HG03565 (cell line): ENCODE results near the gene CLIP4.

ENCODE experiments used
- ATAC-seq: cut with Tn5 transposase; IDR thresholded peaks from one replicate; pipeline ENCODE4 v1.9.1; 2021; ENCODE audit warnings: mild to moderate bottlenecking, moderate library complexity; ENCODE audit not compliant: unreplicated experiment

CLIP4 gene

DNA sequence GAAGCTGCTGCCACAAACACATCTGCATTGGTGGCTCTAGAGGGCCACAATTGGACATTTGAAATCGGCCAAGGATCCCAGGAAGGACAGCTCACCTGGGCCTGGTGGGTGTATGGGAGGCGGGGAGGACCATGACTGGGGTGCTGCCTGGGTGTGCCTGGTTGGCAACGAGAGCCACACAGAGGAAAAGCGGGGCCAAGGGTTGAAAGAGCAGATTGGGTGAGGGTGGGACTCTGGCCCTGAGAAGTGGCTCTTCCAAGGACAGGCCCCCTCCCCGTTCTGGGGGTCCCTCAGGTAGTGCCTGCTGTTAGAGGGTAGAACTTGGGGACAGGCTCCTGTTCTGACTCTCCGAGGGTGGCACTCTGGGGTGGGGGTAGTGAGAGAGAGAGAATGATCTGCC, 102.9 kb downstream of the CLIP4 start:
- ATAC-seq: no peak

DNA sequence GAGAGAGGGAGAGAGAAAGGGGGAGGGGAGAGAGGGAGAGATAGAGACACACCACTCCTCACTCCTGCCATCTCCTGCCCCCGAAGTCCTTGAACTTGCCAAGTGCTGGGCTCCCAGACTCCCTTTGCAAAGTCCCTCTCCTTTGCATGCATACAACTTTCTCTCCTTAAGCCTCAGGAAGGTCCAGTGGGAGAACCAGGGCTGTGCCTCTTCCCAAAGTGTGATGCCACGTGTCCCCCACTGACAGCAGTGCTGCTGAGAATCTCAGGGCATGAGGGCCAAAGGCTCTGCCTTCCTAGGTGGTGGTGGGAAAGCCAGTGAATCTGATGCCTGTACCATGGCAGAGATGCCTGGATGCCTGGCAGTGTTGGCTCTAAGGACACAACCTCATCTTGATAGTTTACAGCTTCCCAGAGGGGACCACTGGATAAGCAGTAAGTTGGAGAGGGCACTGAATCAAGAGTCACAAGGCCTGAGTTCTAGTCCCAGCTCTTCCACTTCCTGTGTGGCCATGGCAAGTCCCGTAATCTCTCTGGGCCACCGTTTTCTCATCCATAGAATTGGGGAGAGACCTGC, 103.4 kb downstream of the CLIP4 start:
- ATAC-seq: no peak

DNA sequence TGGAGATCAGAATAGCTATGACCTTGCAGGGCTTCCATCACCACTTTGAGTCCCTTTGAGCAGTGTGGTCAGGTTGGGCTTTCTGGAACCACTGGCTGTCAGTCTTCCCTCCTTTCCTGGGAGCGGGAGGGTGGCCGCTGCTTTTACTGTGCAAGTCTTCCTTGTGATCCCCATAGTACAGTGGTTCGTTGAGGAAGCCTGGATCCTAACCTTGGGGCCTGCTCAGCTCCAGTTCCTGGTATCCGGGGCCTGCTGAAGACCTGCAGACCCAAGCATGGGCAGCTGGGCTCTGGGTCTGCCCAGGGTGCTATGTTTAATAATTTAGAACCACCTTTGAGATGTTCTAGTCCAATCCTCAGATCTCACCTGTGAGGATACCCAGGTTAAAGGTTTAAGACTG, 104.2 kb downstream of the CLIP4 start:
- ATAC-seq: no peak

GRCh38 chr2:29220506-29221270, 105.5 kb downstream of the CLIP4 start:
- ATAC-seq: no peak

- ATAC-seq: no peak
Measured at GRCh38 chr2:29222381-29223179, 107.4 kb downstream of the CLIP4 start.

GRCh38 chr2:29223257-29223656, 108.0 kb downstream of the CLIP4 start:
- no peak for ATAC-seq

DNA sequence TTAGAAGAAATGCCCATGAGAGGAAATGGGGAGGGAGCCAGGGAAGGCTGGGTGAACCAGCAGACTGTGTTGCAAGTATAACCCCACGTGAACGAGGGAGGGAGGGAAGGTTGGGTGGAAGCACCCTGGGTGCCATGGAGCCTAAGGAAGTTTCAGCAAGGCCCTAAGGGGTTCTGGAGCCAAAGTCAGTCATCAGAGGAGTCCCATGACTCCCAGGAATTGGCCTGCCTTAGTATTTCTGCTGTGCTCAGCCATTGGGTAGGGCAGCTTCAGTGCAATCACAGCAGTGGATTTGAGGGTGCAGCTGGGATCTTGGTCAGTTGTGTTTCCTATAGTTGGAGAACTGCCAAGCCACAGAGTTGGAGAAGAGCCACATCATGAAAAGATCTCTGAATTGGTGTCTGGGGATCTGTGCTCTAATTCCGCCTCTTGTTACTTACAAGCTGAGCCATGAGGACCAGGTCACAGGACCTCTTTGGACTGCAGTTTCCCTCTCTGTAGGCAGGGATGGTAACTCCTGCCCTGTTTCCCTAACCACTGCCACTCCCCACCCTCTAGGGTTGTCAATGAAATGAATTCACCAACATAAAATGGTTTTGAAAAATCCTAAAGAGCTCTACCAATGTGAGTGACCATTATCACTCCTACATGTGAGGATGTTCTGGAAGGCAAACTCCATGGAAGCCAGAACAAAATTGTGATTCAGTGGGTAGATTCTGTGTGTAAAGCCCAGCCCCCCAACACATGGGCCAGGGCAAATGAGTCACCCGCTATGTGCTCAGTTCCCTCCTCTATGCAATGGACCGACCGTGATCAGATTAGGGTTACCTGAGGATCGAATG, 108.9 kb downstream of the CLIP4 start:
- no peak for ATAC-seq

DNA sequence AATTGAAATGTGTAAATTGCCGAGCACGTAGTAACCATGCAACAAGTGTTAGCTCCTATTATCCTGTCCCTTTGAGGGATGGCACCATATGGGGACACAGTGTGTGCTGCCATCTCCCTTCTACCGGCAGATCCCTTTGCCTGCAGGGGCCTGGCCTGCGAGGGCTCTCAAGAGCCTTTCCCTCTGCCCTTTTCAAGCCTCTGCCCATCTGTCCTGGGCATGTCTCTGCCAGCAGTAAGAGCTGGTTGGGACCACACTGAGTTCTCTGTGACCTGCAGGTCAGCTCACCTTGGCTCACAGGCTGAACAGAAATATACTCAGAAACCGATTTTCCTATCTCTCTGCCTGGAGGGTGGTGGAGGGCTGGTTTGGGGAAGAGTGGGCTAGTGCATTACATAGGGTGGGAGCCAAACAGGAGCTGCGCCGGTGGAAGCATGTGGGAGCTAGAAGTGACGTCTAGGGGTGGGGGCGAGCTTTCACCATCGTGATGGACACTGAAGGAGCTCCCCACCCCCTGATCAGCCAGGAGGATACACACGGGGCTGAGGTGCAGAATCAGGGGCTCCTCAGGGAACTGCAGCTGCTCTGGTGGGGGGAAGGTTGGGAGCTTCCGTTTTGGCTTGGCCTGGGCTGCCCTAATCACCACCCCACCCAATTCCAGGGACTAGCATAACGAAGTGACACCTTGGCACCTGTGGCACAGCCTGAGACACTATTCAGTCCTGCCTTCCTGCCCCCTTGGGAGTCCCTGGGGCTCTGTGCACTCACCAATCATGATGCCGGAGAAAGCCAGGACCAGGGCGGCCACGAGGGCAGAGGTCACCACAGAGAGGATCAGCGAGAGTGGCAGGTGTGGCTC, 109.7 kb downstream of the CLIP4 start:
- no peak for ATAC-seq

DNA sequence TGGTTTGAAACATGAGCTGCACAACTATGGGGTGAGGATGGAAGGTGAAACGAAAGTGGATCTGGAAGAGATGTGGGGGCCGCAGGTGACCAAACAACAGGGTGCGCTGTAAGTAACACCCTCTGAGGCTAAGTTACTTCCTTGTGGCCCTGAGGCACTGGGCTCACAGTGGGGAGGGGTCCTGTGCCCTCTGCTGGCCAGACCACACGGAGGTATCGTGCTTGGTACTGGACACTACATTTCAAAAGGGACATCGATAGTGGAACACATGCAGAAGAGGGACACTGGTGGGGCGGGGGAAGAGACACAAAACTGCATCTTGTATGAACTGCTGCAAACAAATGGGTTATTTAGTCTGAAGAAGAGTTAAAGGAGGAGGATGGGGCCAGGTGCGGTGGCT, 110.6 kb downstream of the CLIP4 start:
- no peak for ATAC-seq

GRCh38 chr2:29226375-29226774, 111.2 kb downstream of the CLIP4 start:
- no peak for ATAC-seq

DNA sequence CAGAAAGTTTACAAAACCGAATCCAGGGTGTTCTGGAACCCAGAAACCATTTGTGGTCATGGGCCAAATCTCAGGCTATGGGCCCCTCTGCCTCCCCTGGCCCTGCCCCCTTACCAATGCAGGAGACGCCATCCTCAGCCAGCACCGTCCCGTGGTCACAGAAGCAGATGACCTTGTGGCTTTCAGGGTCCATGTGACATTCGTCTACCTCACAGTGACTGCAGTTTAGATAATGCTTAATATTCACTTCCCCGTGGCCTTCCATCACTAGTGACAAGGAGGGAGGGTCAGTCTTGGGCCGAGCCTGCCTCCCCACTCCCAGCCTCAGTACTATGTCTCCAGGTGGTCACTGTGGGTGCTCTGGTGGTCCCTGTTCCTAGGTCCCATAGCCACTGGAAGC, 111.6 kb downstream of the CLIP4 start:
- ATAC-seq: no peak

- no peak for ATAC-seq
Measured at GRCh38 chr2:29227935-29228675, 112.9 kb downstream of the CLIP4 start.

DNA sequence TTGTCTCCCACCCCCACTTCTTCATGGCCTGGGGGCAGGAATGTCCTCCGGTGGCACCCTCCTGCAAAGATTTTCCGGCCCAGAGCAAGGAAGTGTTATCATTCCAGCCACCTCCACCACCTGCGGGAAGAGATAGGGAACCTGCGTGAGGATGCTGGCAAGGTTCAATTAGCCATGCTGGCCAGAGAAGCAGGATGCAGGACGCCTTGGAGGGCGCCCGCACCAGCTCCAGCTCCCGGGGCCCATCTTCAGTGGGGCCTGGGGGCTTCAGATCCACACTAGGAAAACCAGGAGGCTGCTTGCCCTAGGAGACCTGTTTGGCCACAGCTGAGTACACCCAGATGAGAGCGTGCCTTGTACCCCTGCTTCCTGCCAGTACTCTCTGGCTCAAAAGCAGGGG, 113.7 kb downstream of the CLIP4 start:
- no peak for ATAC-seq

- ATAC-seq: no peak
Measured at GRCh38 chr2:29229640-29230039, 114.4 kb downstream of the CLIP4 start.

DNA sequence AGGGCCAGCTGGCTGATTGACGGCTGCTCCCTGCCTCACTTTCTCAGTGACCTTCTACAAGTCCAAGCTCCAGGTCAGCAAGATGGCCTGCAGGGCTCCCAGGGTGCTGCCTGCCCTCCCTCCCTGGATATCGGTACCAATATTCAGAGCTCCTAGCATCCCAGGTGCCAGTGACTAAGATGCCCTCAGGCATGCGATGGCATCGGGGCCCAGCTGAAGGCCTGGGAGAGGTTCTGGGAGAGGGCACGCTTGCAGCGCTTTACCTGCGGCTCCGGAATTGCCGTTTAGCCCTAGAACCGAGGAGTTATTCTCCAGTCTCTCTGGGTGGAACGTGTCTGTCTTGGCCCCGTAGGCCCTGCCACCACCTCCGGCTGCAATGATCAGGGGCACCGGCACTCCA, 116.8 kb downstream of the CLIP4 start:
- ATAC-seq: no peak

- ATAC-seq: no peak
Measured at GRCh38 chr2:29233428-29233827, 118.2 kb downstream of the CLIP4 start.

GRCh38 chr2:29235411-29235810, 120.2 kb downstream of the CLIP4 start:
- ATAC-seq: no peak

DNA sequence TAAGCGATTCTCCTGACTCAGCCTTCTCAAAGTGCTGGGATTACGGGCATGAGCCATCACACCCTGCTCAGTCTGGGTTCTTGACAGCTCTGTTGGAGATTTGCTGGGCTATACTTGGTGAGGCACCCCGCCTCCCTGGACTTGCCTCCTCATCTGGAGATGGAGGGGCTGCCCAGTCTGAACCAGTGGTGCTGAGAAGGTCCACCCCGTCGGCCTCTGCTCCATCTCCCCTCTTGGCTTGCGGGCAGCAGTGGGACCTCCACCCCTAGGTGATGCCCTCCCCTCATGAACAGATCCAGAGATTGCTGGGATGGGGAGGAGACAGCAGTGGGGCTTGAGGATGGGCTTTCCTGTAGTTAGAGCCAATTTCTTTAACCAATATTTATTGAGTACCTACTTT, 120.9 kb downstream of the CLIP4 start:
- ATAC-seq: no peak

DNA sequence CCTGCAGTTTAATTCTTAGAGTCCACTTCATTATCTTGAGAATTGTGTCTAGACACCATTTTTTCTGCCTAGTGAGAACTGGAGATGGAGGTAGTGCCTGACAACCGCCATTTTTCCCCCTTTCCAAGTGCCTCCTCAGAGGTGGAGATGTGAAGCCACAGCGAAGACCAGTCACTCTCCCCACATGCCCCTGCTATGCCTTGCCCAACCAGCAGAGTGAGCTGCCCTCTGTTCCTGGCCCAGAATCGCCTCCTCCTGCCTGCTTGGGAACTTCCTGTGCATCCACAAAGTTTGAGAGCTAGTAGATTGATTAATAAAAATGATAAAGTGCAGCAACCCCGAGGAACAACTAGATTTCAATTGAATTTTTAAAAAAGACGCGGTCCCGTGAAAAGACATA, 123.3 kb downstream of the CLIP4 start:
- no peak for ATAC-seq
